Measurements from ENCODE around the gene CUL9.

CUL9 gene

DNA sequence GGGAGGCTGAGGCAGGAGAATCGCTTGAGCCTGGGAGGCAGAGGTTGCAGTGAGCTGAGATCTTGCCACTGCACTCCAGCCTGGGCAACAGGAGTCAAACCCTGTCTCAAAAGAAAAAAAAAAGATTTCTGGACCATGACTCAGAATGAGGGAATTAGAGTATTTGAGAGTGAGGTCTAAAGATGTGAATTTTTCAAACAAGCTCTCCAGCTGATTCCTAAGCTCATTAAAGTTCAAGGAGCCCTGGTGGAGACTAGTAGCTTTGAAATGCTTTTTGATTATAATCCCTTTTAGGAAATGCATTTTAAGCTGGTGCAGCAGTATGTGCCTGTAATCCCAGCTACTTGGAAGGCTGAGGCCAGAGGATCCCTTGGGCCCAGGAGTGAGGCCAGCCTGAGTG, 32.7 kb upstream of the CUL9 start:
- no peaks in the 10 kb centered on the region for H3K27me3 ChIP-seq (ENCODE audit: control insufficient read depth in 1 of 2, insufficient read depth in 2 of 2, low read length in 2 of 2)
- H3K27ac ChIP-seq (ENCODE audit: low read depth, low read length), result no peak overlapping the region
- no peaks in the 10 kb centered on the region for H3K4me1 ChIP-seq (ENCODE audit: insufficient read depth, low read length)
- no peaks in the 10 kb centered on the region for H3K9me3 ChIP-seq (ENCODE audit: low read length)
- no peaks in the 10 kb centered on the region for H3K36me3 ChIP-seq (ENCODE audit: insufficient read depth, low read length)
- H3K4me3 ChIP-seq (ENCODE audit: low read depth in 1 of 2, low read length in 2 of 2), result no peak overlapping the region
- no peak overlapping the region for H3K9ac ChIP-seq (ENCODE audit: low read length)

DNA sequence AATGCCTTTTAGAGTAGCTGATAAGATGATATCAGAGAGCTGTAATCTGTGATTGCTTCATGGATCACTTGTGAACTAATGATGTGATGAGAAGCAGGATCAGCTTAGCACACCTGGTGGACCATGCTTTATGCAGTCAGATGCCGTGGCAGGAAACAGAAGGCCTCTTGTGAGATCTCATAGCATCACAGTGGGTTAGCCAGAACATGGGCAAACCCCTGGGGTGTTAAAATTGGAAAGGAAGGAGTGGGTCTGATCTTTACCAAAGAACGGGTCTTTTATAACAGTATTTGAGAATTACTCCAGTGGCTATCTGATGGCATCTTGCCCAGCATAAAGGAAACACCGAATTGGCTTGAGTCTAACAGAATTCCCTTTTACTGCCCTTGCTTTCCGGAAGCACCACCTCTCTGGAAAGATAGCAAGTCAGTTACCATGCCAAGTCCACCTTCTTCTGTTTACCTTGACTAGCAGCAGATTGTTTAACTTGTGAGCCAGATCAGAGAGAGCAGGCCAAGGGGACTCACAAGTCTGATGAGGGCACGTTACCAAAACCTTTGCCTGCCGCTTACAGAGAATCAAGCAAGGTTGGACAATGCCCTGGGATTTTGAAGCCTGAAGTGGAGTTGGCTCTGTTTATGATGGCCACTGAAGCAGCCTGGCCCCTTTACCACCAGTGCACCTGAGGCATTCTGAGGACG, 31.8 kb upstream of the CUL9 start:
- no peak overlapping the region for H3K4me3 ChIP-seq (ENCODE audit: low read depth in 1 of 2, low read length in 2 of 2)
- no peaks in the 10 kb centered on the region for H3K27me3 ChIP-seq (ENCODE audit: control insufficient read depth in 1 of 2, insufficient read depth in 2 of 2, low read length in 2 of 2)
- H3K4me1 ChIP-seq (ENCODE audit: insufficient read depth, low read length), result no peaks in the 10 kb centered on the region
- no peak overlapping the region for H3K27ac ChIP-seq (ENCODE audit: low read depth, low read length)
- H3K36me3 ChIP-seq (ENCODE audit: insufficient read depth, low read length), result no peaks in the 10 kb centered on the region
- H3K9me3 ChIP-seq (ENCODE audit: low read length), result no peaks in the 10 kb centered on the region
- no peak overlapping the region for H3K9ac ChIP-seq (ENCODE audit: low read length)

DNA sequence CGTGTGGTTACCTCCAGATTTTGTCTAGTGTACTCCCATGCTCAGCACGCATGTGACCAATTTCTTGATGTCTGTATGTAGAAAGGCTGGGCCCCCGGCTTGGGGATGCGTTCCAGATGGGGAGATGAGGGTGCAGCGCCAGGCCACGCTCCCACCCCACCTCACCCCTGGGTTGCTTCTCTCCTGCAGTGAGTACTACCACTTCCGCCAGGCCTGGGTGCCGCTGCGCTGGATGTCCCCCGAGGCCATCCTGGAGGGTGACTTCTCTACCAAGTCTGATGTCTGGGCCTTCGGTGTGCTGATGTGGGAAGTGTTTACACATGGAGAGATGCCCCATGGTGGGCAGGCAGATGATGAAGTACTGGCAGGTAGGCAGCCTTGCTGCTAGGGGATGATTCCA, 22.4 kb upstream of the CUL9 start:
- Histone ChIP-seq H3K36me3 (ENCODE audit: insufficient read depth, low read length) (no peaks in the 10 kb centered on the region), H3K27me3 (ENCODE audit: control insufficient read depth in 1 of 2, insufficient read depth in 2 of 2, low read length in 2 of 2) (no peaks in the 10 kb centered on the region), H3K9ac (ENCODE audit: low read length) (no peak overlapping the region), H3K4me1 (ENCODE audit: insufficient read depth, low read length) (no peaks in the 10 kb centered on the region), H3K9me3 (ENCODE audit: low read length) (no peaks in the 10 kb centered on the region), H3K27ac (ENCODE audit: low read depth, low read length) (no peak overlapping the region), H3K4me3 (ENCODE audit: low read depth in 1 of 2, low read length in 2 of 2) (no peak overlapping the region)

DNA sequence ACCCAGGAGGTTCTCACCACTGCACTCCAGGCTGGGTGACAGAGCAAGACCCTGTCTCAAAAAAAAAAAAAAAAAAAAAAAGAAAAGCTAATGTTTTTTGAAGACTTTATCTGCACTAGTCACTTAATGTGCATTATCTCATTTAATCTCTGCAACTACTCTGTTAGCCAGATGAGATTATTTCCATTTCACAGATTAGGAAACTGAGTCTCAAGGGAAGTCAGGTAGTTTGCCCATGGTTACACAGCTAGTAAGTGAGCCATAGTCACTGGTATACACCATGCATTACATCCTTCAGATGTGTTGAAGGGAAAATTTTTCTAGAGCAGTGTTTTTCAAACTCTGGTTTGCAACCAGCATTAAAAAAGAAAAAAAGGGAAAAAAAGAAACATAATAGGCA, 18.1 kb upstream of the CUL9 start:
- no peak overlapping the region for H3K4me3 ChIP-seq (ENCODE audit: low read depth in 1 of 2, low read length in 2 of 2)
- H3K27me3 ChIP-seq (ENCODE audit: control insufficient read depth in 1 of 2, insufficient read depth in 2 of 2, low read length in 2 of 2), result no peaks in the 10 kb centered on the region
- no peak overlapping the region for H3K9ac ChIP-seq (ENCODE audit: low read length)
- H3K9me3 ChIP-seq (ENCODE audit: low read length), result no peaks in the 10 kb centered on the region
- no peaks in the 10 kb centered on the region for H3K36me3 ChIP-seq (ENCODE audit: insufficient read depth, low read length)
- H3K4me1 ChIP-seq (ENCODE audit: insufficient read depth, low read length), result no peaks in the 10 kb centered on the region
- H3K27ac ChIP-seq (ENCODE audit: low read depth, low read length), result no peak overlapping the region

DNA sequence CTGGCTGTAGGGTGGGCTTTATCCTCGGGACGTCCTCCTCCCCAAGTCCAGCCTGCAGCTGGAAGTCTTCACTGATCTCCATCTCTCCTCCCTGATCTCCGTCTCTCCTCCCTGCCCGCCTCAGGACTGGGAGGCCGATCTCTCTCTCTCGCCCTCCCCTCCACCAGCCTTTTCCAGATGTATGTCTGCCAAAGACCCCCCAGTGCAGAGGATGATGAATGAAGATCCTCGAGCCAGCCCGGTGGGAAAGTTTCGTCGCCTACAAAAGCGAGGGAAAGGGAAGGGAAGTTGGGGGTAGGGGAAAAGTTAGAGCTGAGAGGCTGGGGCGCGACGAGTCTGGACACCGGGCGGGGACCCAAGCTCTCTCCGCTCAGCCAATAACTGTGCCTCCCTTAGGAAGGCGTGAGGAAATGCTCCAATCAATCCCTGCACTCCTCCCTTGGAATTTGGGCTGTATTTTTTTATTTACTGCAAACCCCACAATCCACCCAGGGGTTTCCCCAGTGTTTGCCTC, 11.5 kb upstream of the CUL9 start:
- Histone ChIP-seq H3K27ac (ENCODE audit: low read depth, low read length) (peak overlapping the region; percentile 99), H3K9me3 (ENCODE audit: low read length) (no peaks in the 10 kb centered on the region), H3K27me3 (ENCODE audit: control insufficient read depth in 1 of 2, insufficient read depth in 2 of 2, low read length in 2 of 2) (no peaks in the 10 kb centered on the region), H3K4me1 (ENCODE audit: insufficient read depth, low read length) (peaks cover 22% of the 10 kb centered on the region), H3K4me3 (ENCODE audit: low read depth in 1 of 2, low read length in 2 of 2) (peak overlapping the region; percentile 61 to 90), H3K36me3 (ENCODE audit: insufficient read depth, low read length) (peaks cover 12% of the 10 kb centered on the region), H3K9ac (ENCODE audit: low read length) (peak overlapping the region; percentile 85)

DNA sequence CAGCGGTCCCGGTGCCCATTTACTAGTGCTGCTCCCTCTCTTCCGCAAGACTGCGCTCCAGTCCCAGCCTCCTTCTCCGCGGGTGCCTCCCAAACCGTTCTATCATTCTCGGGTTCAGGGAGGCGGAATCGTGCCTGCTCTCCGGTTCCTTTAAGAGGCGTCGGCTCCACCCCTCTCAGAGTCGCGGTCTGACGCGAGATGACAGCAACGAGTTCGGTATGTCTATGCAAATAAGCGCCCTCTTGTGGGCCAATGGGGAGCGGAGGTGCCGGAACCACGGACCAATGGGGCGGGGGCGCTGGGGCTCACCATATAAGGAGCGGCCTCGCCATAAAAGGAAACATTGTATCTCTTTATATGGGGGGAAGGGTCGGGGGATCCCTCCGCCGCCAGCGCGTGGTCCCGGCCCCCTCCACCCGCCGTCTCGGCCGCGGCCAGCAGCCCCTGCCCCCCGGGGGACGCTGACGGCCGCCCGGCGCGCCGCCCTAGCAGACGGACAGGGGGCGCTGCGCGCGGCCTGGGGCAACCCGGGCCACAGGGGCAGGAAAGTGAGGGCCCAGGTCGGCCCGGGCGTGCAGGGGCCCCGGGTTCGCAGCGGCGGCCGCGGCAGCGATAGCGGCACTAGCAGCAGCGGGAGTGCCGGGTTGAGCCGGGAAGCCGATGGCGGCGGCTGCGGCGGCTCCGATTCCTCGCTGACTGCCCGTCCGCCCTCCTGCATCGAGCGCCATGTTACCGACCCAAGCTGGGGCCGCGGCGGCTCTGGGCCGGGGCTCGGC, 10.9 kb upstream of the CUL9 start, which contains the start of gene SRF:
Gene SRF (plus strand): TSS at position 339 of the 776 bp plus-strand sequence. CDS start 388 bp downstream, at position 727.
- Histone ChIP-seq H3K9me3 (ENCODE audit: low read length) (no peaks in the 10 kb centered on the region), H3K36me3 (ENCODE audit: insufficient read depth, low read length) (peaks cover 19% of the 10 kb centered on the region), H3K27ac (ENCODE audit: low read depth, low read length) (peak within 1 kb of the TSS; percentile 99), H3K4me1 (ENCODE audit: insufficient read depth, low read length) (peaks cover 29% of the 10 kb centered on the region), H3K4me3 (ENCODE audit: low read depth in 1 of 2, low read length in 2 of 2) (peak within 1 kb of the TSS; percentile 90 to 99), H3K27me3 (ENCODE audit: control insufficient read depth in 1 of 2, insufficient read depth in 2 of 2, low read length in 2 of 2) (no peaks in the 10 kb centered on the region), H3K9ac (ENCODE audit: low read length) (peak within 1 kb of the TSS; percentile 98)

DNA sequence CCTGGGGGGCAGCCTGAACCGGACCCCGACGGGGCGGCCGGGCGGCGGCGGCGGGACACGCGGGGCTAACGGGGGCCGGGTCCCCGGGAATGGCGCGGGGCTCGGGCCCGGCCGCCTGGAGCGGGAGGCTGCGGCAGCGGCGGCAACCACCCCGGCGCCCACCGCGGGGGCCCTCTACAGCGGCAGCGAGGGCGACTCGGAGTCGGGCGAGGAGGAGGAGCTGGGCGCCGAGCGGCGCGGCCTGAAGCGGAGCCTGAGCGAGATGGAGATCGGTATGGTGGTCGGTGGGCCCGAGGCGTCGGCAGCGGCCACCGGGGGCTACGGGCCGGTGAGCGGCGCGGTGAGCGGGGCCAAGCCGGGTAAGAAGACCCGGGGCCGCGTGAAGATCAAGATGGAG, 10.3 kb upstream of the CUL9 start:
- Histone ChIP-seq H3K9ac (ENCODE audit: low read length) (peak overlapping the region; percentile 98), H3K27me3 (ENCODE audit: control insufficient read depth in 1 of 2, insufficient read depth in 2 of 2, low read length in 2 of 2) (no peaks in the 10 kb centered on the region), H3K36me3 (ENCODE audit: insufficient read depth, low read length) (peaks cover 24% of the 10 kb centered on the region), H3K4me3 (ENCODE audit: low read depth in 1 of 2, low read length in 2 of 2) (peak overlapping the region; percentile 88 to 99), H3K4me1 (ENCODE audit: insufficient read depth, low read length) (peaks cover 33% of the 10 kb centered on the region), H3K27ac (ENCODE audit: low read depth, low read length) (peak overlapping the region; percentile 99), H3K9me3 (ENCODE audit: low read length) (no peaks in the 10 kb centered on the region)

DNA sequence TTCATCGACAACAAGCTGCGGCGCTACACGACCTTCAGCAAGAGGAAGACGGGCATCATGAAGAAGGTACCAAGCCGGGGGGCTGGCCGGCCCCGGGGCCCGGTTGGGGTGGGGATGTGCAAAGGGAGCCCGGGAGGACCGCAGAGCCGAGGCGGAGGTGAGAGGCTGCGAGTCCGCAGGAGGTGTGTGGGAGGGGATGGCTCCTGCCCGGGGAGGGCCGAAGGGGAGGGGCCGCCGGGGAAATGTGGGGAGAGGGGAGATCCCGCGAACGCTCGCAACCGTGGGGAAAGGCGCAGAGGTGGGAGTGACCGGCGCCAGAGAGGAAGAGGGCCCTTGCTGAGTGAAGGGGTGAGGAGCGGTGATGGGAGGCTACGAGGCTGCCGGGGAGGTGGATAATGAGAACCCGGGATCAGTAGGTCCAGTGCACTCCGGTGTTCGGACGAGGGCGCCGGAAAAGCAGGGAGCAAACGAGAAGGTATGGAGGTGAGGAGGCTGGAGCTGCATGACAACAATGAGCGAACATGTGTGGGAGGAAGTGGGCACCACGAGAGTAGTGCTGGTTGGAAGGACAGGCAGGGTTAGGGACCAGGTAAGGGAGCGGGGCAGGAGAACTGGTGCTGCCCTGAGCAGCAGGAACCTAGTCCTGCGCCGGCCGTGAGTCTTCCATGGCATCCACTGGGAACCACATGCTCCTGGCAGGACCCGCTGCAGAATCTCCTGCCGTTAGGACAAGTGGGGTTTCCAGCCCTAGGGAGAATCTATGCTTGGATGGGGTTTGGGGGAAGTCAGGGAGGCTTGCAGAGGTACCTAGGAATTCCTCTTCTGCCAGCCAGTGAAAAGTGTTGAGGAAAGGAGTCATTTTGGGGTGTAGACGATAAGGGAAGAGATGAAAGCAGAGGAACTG, 9.6 kb upstream of the CUL9 start:
- peaks cover 30% of the 10 kb centered on the region for H3K36me3 ChIP-seq (ENCODE audit: insufficient read depth, low read length)
- peak overlapping the region; percentile 98 for H3K9ac ChIP-seq (ENCODE audit: low read length)
- H3K27me3 ChIP-seq (ENCODE audit: control insufficient read depth in 1 of 2, insufficient read depth in 2 of 2, low read length in 2 of 2), result no peaks in the 10 kb centered on the region
- H3K4me1 ChIP-seq (ENCODE audit: insufficient read depth, low read length), result peaks cover 33% of the 10 kb centered on the region
- peak overlapping the region; percentile 99 for H3K27ac ChIP-seq (ENCODE audit: low read depth, low read length)
- peak overlapping the region; percentile 88 to 99 for H3K4me3 ChIP-seq (ENCODE audit: low read depth in 1 of 2, low read length in 2 of 2)
- H3K9me3 ChIP-seq (ENCODE audit: low read length), result no peaks in the 10 kb centered on the region

DNA sequence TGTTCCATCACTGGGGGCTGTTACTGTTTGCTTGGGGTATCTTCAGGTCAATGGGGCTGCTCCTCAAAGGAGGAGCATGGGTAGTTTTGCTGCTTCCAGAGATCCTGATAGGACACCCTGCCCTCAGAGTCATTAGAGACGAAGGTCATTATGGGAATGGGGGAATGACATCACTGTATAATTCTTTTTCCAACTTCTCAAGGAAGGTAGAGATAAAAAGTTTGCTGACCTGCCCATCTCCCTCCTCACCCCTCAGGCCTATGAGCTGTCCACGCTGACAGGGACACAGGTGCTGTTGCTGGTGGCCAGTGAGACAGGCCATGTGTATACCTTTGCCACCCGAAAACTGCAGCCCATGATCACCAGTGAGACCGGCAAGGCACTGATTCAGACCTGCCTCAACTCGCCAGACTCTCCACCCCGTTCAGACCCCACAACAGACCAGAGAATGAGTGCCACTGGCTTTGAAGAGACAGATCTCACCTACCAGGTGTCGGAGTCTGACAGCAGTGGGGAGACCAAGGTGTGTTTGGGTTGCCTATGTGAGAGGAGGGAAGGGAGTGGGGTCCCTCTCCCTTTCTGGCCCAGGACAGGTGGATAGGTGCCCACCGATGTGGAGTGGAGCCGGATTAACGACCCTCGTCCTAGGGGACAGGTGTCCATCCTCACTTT, 8.3 kb upstream of the CUL9 start:
- no peaks in the 10 kb centered on the region for H3K27me3 ChIP-seq (ENCODE audit: control insufficient read depth in 1 of 2, insufficient read depth in 2 of 2, low read length in 2 of 2)
- H3K9me3 ChIP-seq (ENCODE audit: low read length), result no peaks in the 10 kb centered on the region
- peaks cover 40% of the 10 kb centered on the region for H3K36me3 ChIP-seq (ENCODE audit: insufficient read depth, low read length)
- peak overlapping the region; percentile 99 for H3K27ac ChIP-seq (ENCODE audit: low read depth, low read length)
- peak overlapping the region; percentile 88 to 99 for H3K4me3 ChIP-seq (ENCODE audit: low read depth in 1 of 2, low read length in 2 of 2)
- peak overlapping the region; percentile 98 for H3K9ac ChIP-seq (ENCODE audit: low read length)
- H3K4me1 ChIP-seq (ENCODE audit: insufficient read depth, low read length), result peaks cover 33% of the 10 kb centered on the region

DNA sequence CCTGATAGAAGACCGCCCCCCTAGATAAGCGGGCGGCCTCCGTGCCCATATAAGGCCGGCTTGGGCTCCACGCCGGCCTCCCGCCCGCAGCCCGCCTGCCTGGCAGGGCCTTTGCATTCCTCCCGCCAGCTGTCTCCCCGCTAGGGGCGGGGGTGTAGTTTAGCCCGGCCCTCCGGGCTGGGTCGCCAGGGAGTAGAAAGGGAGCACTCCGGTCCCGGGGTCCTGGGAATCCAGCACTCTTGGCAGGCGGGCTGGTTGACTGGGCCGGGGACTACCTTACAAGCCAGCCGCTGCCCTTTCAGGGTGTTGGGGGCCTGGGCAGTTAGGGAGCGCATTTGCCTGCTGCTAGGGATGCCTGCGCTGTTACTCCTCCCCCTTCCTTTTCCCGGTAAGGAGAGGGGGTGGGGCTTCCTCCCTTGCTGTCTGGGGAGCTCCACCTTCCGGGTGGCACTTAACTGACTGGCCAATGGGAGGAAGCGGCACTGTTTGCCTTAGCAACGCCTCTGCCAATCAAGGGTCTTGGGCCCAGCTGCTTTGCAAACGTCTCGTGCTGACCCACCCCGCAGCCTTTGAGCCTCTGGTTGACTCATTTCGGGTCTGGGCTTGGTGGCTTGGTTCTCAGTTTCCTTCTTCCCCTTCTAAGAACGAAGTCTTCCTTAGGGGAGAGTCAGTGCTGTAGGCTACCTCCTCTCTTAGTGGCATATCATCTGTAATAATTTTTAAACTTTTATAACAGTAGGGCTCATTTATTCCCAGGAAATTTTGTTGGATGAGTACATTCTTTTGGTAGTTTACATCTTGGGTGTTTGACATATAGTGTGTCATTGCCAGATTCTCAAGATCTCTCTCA, 7.5 kb upstream of the CUL9 start:
- Histone ChIP-seq H3K27ac (ENCODE audit: low read depth, low read length) (peak overlapping the region; percentile 99), H3K4me1 (ENCODE audit: insufficient read depth, low read length) (peaks cover 33% of the 10 kb centered on the region), H3K9ac (ENCODE audit: low read length) (peak overlapping the region; percentile 98), H3K27me3 (ENCODE audit: control insufficient read depth in 1 of 2, insufficient read depth in 2 of 2, low read length in 2 of 2) (no peaks in the 10 kb centered on the region), H3K4me3 (ENCODE audit: low read depth in 1 of 2, low read length in 2 of 2) (peak overlapping the region; percentile 88 to 99), H3K36me3 (ENCODE audit: insufficient read depth, low read length) (peaks cover 48% of the 10 kb centered on the region), H3K9me3 (ENCODE audit: low read length) (no peaks in the 10 kb centered on the region)
